B cell (primary cell): ENCODE data around the gene GPBP1. TPM values are rescaled to one million over a fixed set of nuclear protein-coding genes. Genes with fewer than 3 reads are reported as not detected.
A peak's percentile ranks its signal among the peaks of the same experiment; 100 is the strongest.
"Not testable (repeated sequence)": the region's sequence is repeated elsewhere in the genome, so short reads cannot be mapped to it uniquely, and the experiment has no call there.

Experiments
- ATAC-seq: fragments of 200-7000 bp; cut with Tn5 transposase; one replicate; pipeline ENCODE4 v1.10.0; 2021; ENCODE audit warnings: low read depth, mild to moderate bottlenecking, moderate number of reproducible peaks, moderate library complexity
- CTCF ChIA-PET: fragments of 350-600 bp; sonication (Branson Sonifier 250); formaldehyde crosslinking; loops from one replicate; lab custom pipeline; 2021; ENCODE audit warnings: antibody characterized with exemption, inconsistent platforms; lab: Charles Lee
- POLR2A ChIA-PET: fragments of 350-600 bp; sonication (Branson Sonifier 250); formaldehyde crosslinking; loops from one replicate; lab custom pipeline; 2021; ENCODE audit warnings: antibody characterized with exemption; lab: Charles Lee
- DNase-seq: peaks from one replicate; pipeline ENCODE4 v3.0.0; 2013
- H2AFZ ChIP-seq: 2 replicates; pipeline ENCODE4 v1.6.1; 2012; ENCODE audit warnings: mild to moderate bottlenecking, low read depth, low read length; ENCODE audit not compliant: insufficient read depth, poor library complexity, severe bottlenecking
- H3K27ac ChIP-seq, 2 donors: 1 replicate in 1 of 2; 2 replicates in 1 of 2; pipeline ENCODE4 v1.5.1; 2012 to 2013; ENCODE audit warnings: low read length in 2 of 2, mild to moderate bottlenecking in 2 of 2, moderate library complexity in 1 of 2
- H3K27me3 ChIP-seq, 4 experiments: fragments of 200-600 bp in 1 of 4; sonication (generic) in 1 of 4; replicated peaks in 1 of 4; 1 replicate in 2 of 4; 2 replicates in 2 of 4; pipeline versions ENCODE4 v1.6.1 to v1.7.0; 2013 to 2016; ENCODE audit warnings: low read length in 3 of 4, mild to moderate bottlenecking in 2 of 4, mixed read lengths in 1 of 4, moderate library complexity in 1 of 4; ENCODE audit not compliant: insufficient read depth in 4 of 4, control insufficient read depth in 3 of 4; ENCODE audit errors: control extremely low read depth in 1 of 4
- H3K36me3 ChIP-seq, 2 experiments: replicated peaks in 1 of 2; 1 replicate in 1 of 2; 2 replicates in 1 of 2; pipeline versions ENCODE4 v1.6.1 to v1.7.1; 2013; ENCODE audit warnings: low read length in 1 of 2; ENCODE audit not compliant: insufficient read depth in 2 of 2, control insufficient read depth in 1 of 2; ENCODE audit errors: control extremely low read depth in 1 of 2, extremely low read depth in 1 of 2
- H3K4me1 ChIP-seq, 2 donors: fragments of 200-600 bp in 1 of 2; sonication (generic) in 1 of 2; 1 replicate in 1 of 2; 2 replicates in 1 of 2; pipeline versions ENCODE4 v1.5.1 to v1.6.1; 2013 to 2017; ENCODE audit warnings: low read length in 2 of 2; ENCODE audit not compliant: control insufficient read depth in 2 of 2, insufficient read depth in 2 of 2
- H3K4me2 ChIP-seq: replicated peaks from 2 replicates; pipeline ENCODE3; 2012; ENCODE audit warnings: mild to moderate bottlenecking, low read depth, low read length; ENCODE audit not compliant: poor library complexity, severe bottlenecking
- H3K4me3 ChIP-seq, 5 experiments: fragments of 200-600 bp in 1 of 5; sonication (generic) in 1 of 5; 1 replicate in 3 of 5; 2 replicates in 2 of 5; pipeline versions ENCODE4 v1.5.1 to v1.7.0; 2011 to 2016; ENCODE audit warnings: low read length in 4 of 5, mild to moderate bottlenecking in 4 of 5, low read depth in 2 of 5, control low read depth in 1 of 5, moderate library complexity in 1 of 5; ENCODE audit not compliant: insufficient read depth in 1 of 5; ENCODE audit errors: control extremely low read depth in 1 of 5, extremely low read depth in 1 of 5
- H3K79me2 ChIP-seq: fragments of 200-600 bp; sonication (generic); one replicate; pipeline ENCODE4 v1.6.0; 2016; ENCODE audit warnings: low read length; ENCODE audit not compliant: control insufficient read depth, insufficient read depth
- H3K9ac ChIP-seq: fragments of 200-600 bp; sonication (generic); 2 replicates; pipeline ENCODE4 v1.6.1; 2017; ENCODE audit warnings: mild to moderate bottlenecking, low read length, moderate library complexity
- H3K9me3 ChIP-seq, 3 donors: one replicate each; pipeline versions ENCODE4 v1.6.1 to v1.7.1; 2013; ENCODE audit warnings: low read length in 2 of 3; ENCODE audit not compliant: control insufficient read depth in 2 of 3, insufficient read depth in 1 of 3; ENCODE audit errors: control extremely low read depth in 1 of 3
- H4K20me1 ChIP-seq: 2 replicates; pipeline ENCODE4 v1.6.0; 2012; ENCODE audit warnings: mild to moderate bottlenecking, low read length; ENCODE audit not compliant: insufficient read depth, control insufficient read depth, poor library complexity, severe bottlenecking
- H3K27ac Mint-ChIP-seq: one replicate; pipeline ENCODE4 v1.8.0; 2021; ENCODE audit warnings: mixed read lengths
- H3K27me3 Mint-ChIP-seq: one replicate; pipeline ENCODE4 v1.8.0; 2021; ENCODE audit warnings: mixed read lengths
- H3K4me1 Mint-ChIP-seq: one replicate; pipeline ENCODE4 v1.8.0; 2021; ENCODE audit warnings: mixed read lengths
- H3K4me3 Mint-ChIP-seq: one replicate; pipeline ENCODE4 v1.8.0; 2021; ENCODE audit warnings: mixed read lengths
- H3K9me3 Mint-ChIP-seq: one replicate; pipeline ENCODE4 v1.8.0; 2022; ENCODE audit warnings: mixed read lengths; ENCODE audit not compliant: insufficient read depth
- CTCF ChIP-seq: fragments of 200-600 bp; IDR thresholded peaks from one replicate; pipeline ENCODE4 v1.8.0; 2022; ENCODE audit warnings: antibody characterized with exemption, mild to moderate bottlenecking
- EZH2 ChIP-seq: IDR thresholded peaks from 2 replicates; pipeline ENCODE4 v1.6.1; 2012; ENCODE audit warnings: borderline replicate concordance, low read depth, mild to moderate bottlenecking, moderate library complexity, low read length; ENCODE audit not compliant: insufficient read depth, poor library complexity, severe bottlenecking
- WGBS: methylation state at CpG from one replicate; pipeline ENCODE4 v1.1.5; 2013; ENCODE audit warnings: missing lambda C conversion rate; ENCODE audit not compliant: insufficient coverage; 5-methylcytosine and 5-hydroxymethylcytosine counted together
- intact Hi-C: fragments of 100-400 bp; cut with micrococcal nuclease; formaldehyde crosslinking; loops from one replicate; pipeline ENCODE4 v1.10.0; 2022
- polyA plus RNA-seq: library from polyadenylated mRNA; depleted of rRNA; stranded (reverse); fragments of >200 nt; gene quantifications from 2 replicates; pipeline ENCODE4 v1.2.3, GENCODE V29; 2012
- total RNA-seq, 2 donors: library from RNA; stranded (reverse); fragments of 120-200 nt in 1 of 2; gene quantifications; 1 replicate in 1 of 2; 2 replicates in 1 of 2; pipeline versions ENCODE4 v1.2.3 to v1.2.4, GENCODE V29; 2013 to 2022

Gene GPBP1
- total and polyA plus RNA-seq, 2 donors (not counting 1 experiment from before 2014, with no cell fraction given): 30.9 to 152 TPM

DNA sequence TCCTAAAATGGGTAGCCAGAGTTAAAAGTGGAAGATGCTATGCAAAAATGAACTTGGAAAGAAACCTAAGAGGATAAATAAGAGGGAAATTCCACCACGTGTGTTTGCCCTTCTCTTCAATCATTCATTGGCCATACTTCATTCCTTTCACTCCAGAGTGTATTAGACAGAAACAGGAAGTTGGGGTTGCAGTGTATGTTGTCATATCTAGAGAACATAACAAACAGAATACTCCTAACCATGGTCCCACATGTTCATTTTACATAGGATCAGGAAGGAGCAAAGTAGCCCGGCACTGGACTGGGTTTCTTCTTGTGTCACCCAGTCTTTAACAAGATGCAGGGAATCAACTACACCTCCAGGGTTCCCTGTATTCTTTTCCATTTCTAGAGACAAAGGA lies 7.6 kb upstream of the GPBP1 start:
- Histone ChIP-seq H3K36me3 (no peaks in the 10 kb centered on the region), H3K4me1 (peaks cover 0 to 3% of the 10 kb centered on the region in 2 donors), H3K9ac (no peak overlapping the region), H3K4me2 (no peak overlapping the region), H3K79me2 (peaks cover 9% of the 10 kb centered on the region), H2AFZ (peak overlapping the region; percentile 10), H4K20me1 (no peaks in the 10 kb centered on the region), H3K4me3 (no peak overlapping the region), H3K27me3 (no peaks in the 10 kb centered on the region), H3K9me3 (peaks cover 0 to 4% (median 0%) of the 10 kb centered on the region in 3 donors), H3K27ac (no peak overlapping the region)
- no peak for TF ChIP-seq EZH2
- no peak for TF ChIP-seq CTCF
- Mint-ChIP-seq H3K9me3 (no peaks in the 10 kb centered on the region), H3K27ac (no peak overlapping the region), H3K27me3 (no peaks in the 10 kb centered on the region), H3K4me1 (peaks cover 7% of the 10 kb centered on the region), H3K4me3 (no peak overlapping the region)
- POLR2A ChIA-PET: no interaction called here
- 100% methylated on average over 1 of the region's 2 CpGs for WGBS
- CTCF ChIA-PET: interaction anchor here (1.1 to 1.2 kb wide), 2 partner anchors 28 to 29 kb away, joined by 3 to 4 read pairs; no protein-coding TSS in a partner anchor
- intact Hi-C loops: no loop called here
- DNase-seq (no peak), ATAC-seq (no peak)

DNA sequence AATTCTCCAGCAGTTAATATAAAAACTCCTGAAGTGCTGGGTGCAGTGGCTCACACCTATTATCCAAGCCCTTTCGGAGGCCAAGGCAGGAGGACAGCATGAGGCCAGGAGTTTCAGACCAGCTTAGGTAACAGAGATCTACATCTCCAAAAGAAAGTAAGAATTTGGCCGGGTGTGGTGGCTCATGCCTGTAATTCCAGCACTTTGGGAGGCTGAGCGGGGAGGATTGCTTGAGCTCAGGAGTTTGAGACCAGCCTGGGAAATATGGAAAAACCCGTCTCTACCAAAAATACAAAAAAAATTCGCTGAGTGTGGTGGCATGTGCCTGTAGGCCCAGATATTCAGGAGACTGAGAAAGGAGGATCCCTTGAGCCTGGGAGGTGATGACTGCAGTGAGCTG lies 6.7 kb upstream of the GPBP1 start:
- 100% methylated on average over 1 of the region's 5 CpGs for WGBS
- Histone ChIP-seq H3K4me2 (no peak overlapping the region), H3K36me3 (no peaks in the 10 kb centered on the region), H3K9me3 (peaks cover 0 to 4% (median 0%) of the 10 kb centered on the region in 3 donors), H3K27ac (no peak overlapping the region), H3K4me3 (no peak overlapping the region), H3K27me3 (no peaks in the 10 kb centered on the region), H3K79me2 (peaks cover 16% of the 10 kb centered on the region), H3K9ac (no peak overlapping the region), H4K20me1 (no peaks in the 10 kb centered on the region), H3K4me1 (peaks cover 6 to 10% of the 10 kb centered on the region in 2 donors), H2AFZ (no peak overlapping the region)
- Mint-ChIP-seq H3K27ac (no peak overlapping the region), H3K27me3 (no peaks in the 10 kb centered on the region), H3K4me1 (peaks cover 12% of the 10 kb centered on the region), H3K4me3 (no peak overlapping the region), H3K9me3 (no peaks in the 10 kb centered on the region)
- intact Hi-C loops: no loop called here
- ATAC-seq (no peak), DNase-seq (no peak)
- POLR2A ChIA-PET: no interaction called here
- CTCF ChIA-PET: interaction anchor here (0.7 kb wide), 1 partner anchor 29 kb away, joined by 3 read pairs; no protein-coding TSS in a partner anchor
- TF ChIP-seq CTCF: no peak

- H3K27me3 Mint-ChIP-seq, H3K27ac ChIP-seq, H4K20me1 ChIP-seq, H3K4me3 Mint-ChIP-seq, H3K4me2 ChIP-seq, H3K36me3 ChIP-seq, H2AFZ ChIP-seq, CTCF ChIA-PET, H3K27ac Mint-ChIP-seq, H3K4me3 ChIP-seq, ATAC-seq, H3K9ac ChIP-seq, H3K9me3 Mint-ChIP-seq, DNase-seq, H3K9me3 ChIP-seq, H3K27me3 ChIP-seq: not testable (repeated sequence)
- peaks cover 15 to 21% of the 10 kb centered on the region in 2 donors for H3K4me1 ChIP-seq
- H3K4me1 Mint-ChIP-seq: peaks cover 20% of the 10 kb centered on the region
- WGBS: 100% methylated on average over 6 of the region's 13 CpGs
- peaks cover 35% of the 10 kb centered on the region for H3K79me2 ChIP-seq
- POLR2A ChIA-PET: interaction anchor here (0.7 kb wide), 1 partner anchor 1999 kb away, joined by 3 read pairs; no protein-coding TSS in a partner anchor
- intact Hi-C loops: loop anchor here (5.0 to 10.0 kb wide), 6 partner anchors 138 to 1865 kb away; partner anchors contain the start of genes DHX29, MAP3K1, MTREX and PLPP1
These were observed 3.7 kb upstream of the GPBP1 start for GRCh38 chr5:57170116-57170515.
